ENCODE measurements around the gene BRIP1. TPM values are rescaled to one million over a fixed set of nuclear protein-coding genes. Genes with fewer than 3 reads are reported as not detected.
"Not testable (repeated sequence)": the region's sequence is repeated elsewhere in the genome, so short reads cannot be mapped to it uniquely, and the experiment has no call there.

BRIP1 gene
- total and polyA plus RNA-seq, 9 of the 15 experiments (the other 6 are each of a cell fraction or from before 2014, with no cell fraction given): 2.4 to 17.5 (median 11.2) TPM

GRCh38 chr17:61894310-61894709 lies 31.0 kb upstream of the BRIP1 start:
- intact Hi-C loops (cut with micrococcal nuclease); H3K27me3 ChIP-seq (ENCODE audit: control insufficient read depth in 2 of 2, insufficient read depth in 2 of 2, low read length in 2 of 2); POLR2A ChIA-PET; H3K9me1 ChIP-seq (ENCODE audit: control insufficient read depth, insufficient read depth, low read length); FAIRE-seq; H3K4me2 ChIP-seq (ENCODE audit: insufficient read depth, low read length); BruUV-seq (replicated peaks); H3K4me1 ChIP-seq (replicated peaks in 1 of 2; ENCODE audit: control insufficient read depth in 2 of 2, insufficient read depth in 2 of 2, low read length in 2 of 2); in situ Hi-C loops (cut with MboI); H2AFZ ChIP-seq (ENCODE audit: low read depth, low read length); H3K4me3 ChIP-seq; ATAC-seq; H3K9ac ChIP-seq (ENCODE audit: insufficient read depth in 1 of 2, low read depth in 2 of 2, low read length in 2 of 2); H4K20me1 ChIP-seq (replicated peaks; ENCODE audit: control insufficient read depth, insufficient read depth, low read length); DNase-seq (ENCODE audit: extremely low read depth in 1 of 4, low spot score in 3 of 4); CTCF ChIA-PET (ENCODE audit: low intra/inter-chr PET ratio); H3K79me2 ChIP-seq (ENCODE audit: control insufficient read depth, insufficient read depth, low read length); H3K27ac ChIP-seq (ENCODE audit: extremely low read depth, low read depth, low read length); H3K9me3 ChIP-seq (replicated peaks; ENCODE audit: control insufficient read depth, insufficient read depth, low read depth, low read length): not testable (repeated sequence)
- TF ChIP-seq ZBTB11 (CRISPR knock-in tag; IDR thresholded peaks at IDR 0.05): peak in 1 of 3 experiments; percentile 42; a peak in 2 of 6 replicates
- WGBS (ENCODE audit: insufficient coverage, low coverage, missing lambda C conversion rate): 45% methylated on average over 5 of the region's 5 CpGs
- H3K36me3 ChIP-seq (ENCODE audit: control insufficient read depth, insufficient read depth, low read length): peaks cover 51% of the 10 kb centered on the region; the same call in 1 of the 3 replicates
